K562 (cell line): Measurements from ENCODE around the gene KIF18B.

ENCODE experiments used
- ATF7 ChIP-seq: fragments of 450-650 bp; IDR thresholded peaks from 2 replicates; pipeline ENCODE4 v1.7.1; 2014; ENCODE audit warnings: mild to moderate bottlenecking, moderate library complexity
- BACH1 ChIP-seq: fragments of 200-800 bp; sonication (Bioruptor generic); IDR thresholded peaks from 2 replicates; pipeline ENCODE4 v1.6.1; 2016; ENCODE audit warnings: missing genetic modification characterization, missing compliant biosample characterization
- E2F1 ChIP-seq: sonication (generic); formaldehyde crosslinking; IDR thresholded peaks from 2 replicates; pipeline ENCODE4 v1.8.1; 2023; ENCODE audit warnings: mild to moderate bottlenecking, missing genetic modification reagents, moderate library complexity
- ELF4 ChIP-seq: fragments of 450-650 bp; formaldehyde crosslinking; IDR thresholded peaks from 2 replicates; pipeline ENCODE4 v1.4.0; 2022; ENCODE audit warnings: missing genetic modification characterization
- ETV6 ChIP-seq, 3 experiments: fragments of 150-350 bp in 1 of 3; sonication (generic) in 1 of 3; formaldehyde crosslinking in 1 of 3; IDR thresholded peaks; 2 replicates each; pipeline versions ENCODE4 v1.6.1 to v1.8.0; 2014 to 2022; ENCODE audit warnings: borderline replicate concordance in 2 of 3, low read depth in 2 of 3, antibody characterized with exemption in 1 of 3, low read length in 1 of 3, mild to moderate bottlenecking in 1 of 3, missing genetic modification reagents in 1 of 3
- HNRNPK ChIP-seq: fragments of 200-400 bp; formaldehyde crosslinking; IDR thresholded peaks from one replicate; pipeline ENCODE4 v1.6.1; 2018; ENCODE audit warnings: mild to moderate bottlenecking, low read depth, low read length; ENCODE audit not compliant: poor library complexity, severe bottlenecking
- MEIS2 ChIP-seq: fragments of 450-650 bp; IDR thresholded peaks from 2 replicates; pipeline ENCODE4 v1.6.1; 2014; ENCODE audit warnings: mild to moderate bottlenecking; ENCODE audit not compliant: partially characterized antibody
- MYNN ChIP-seq, 2 experiments: sonication (generic); formaldehyde crosslinking in 1 of 2; IDR thresholded peaks; 2 replicates each; pipeline versions ENCODE4 v1.5.0 to v1.6.1; 2016 to 2020; ENCODE audit warnings: antibody characterized with exemption in 1 of 2, missing genetic modification reagents in 1 of 2
- NFYB ChIP-seq: IDR thresholded peaks from 2 replicates; pipeline ENCODE4 v1.6.1; 2011; ENCODE audit warnings: mild to moderate bottlenecking, moderate library complexity; ENCODE audit not compliant: insufficient read length; ENCODE audit errors: extremely low read depth
- SOX6 ChIP-seq: fragments of 450-650 bp; IDR thresholded peaks from 2 replicates; pipeline ENCODE4 v1.6.1; 2014; ENCODE audit warnings: mild to moderate bottlenecking
- TRIM28 ChIP-seq: fragments of 450-650 bp; IDR thresholded peaks from 2 replicates; pipeline ENCODE4 v1.6.1; 2017
- YY1 ChIP-seq, 3 experiments: IDR thresholded peaks; 2 replicates each; pipeline ENCODE4 v1.6.1; 2011; ENCODE audit warnings: low read length in 2 of 3, mild to moderate bottlenecking in 2 of 3, moderate library complexity in 2 of 3, borderline replicate concordance in 1 of 3, control low read depth in 1 of 3, low read depth in 1 of 3; ENCODE audit not compliant: insufficient read depth in 3 of 3, insufficient replicate concordance in 2 of 3, control insufficient read depth in 1 of 3, insufficient read length in 1 of 3; ENCODE audit errors: extremely low read depth in 1 of 3
- ZFX ChIP-seq: sonication (generic); formaldehyde crosslinking; IDR thresholded peaks from 2 replicates; pipeline ENCODE4 v1.8.0; 2022; ENCODE audit warnings: mild to moderate bottlenecking, missing genetic modification reagents, moderate library complexity

GRCh38 chr17:44995436-44996001 is 47.9 kb upstream of the KIF18B start:
- TF ChIP-seq NFYB: no peak
- TF ChIP-seq HNRNPK: no peak
- no peak for TF ChIP-seq TRIM28
- TF ChIP-seq ATF7: no peak
- no peak for TF ChIP-seq MYNN (IDR thresholded peaks at IDR 0.05)
- no peak for TF ChIP-seq MYNN (CRISPR knock-in tag; IDR thresholded peaks at IDR 0.05)
- TF ChIP-seq YY1 (IDR thresholded peaks at IDR 0.05; ENCODE audit: borderline replicate concordance in 1 of 3, control insufficient read depth in 1 of 3, extremely low read depth in 1 of 3, insufficient read depth in 3 of 3, insufficient read length in 1 of 3, insufficient replicate concordance in 2 of 3, low read depth in 1 of 3, low read length in 2 of 3): no peak
- TF ChIP-seq BACH1: no peak
- no peak for TF ChIP-seq ZFX (CRISPR knock-in tag)
- no peak for TF ChIP-seq SOX6
- no peak for TF ChIP-seq ETV6 (IDR thresholded peaks at IDR 0.05; ENCODE audit: borderline replicate concordance in 1 of 2, low read depth in 2 of 2, low read length in 1 of 2)
- no peak for TF ChIP-seq ETV6 (CRISPR knock-in tag; IDR thresholded peaks at IDR 0.05; ENCODE audit: borderline replicate concordance)
- TF ChIP-seq ELF4 (CRISPR knock-in tag): no peak
- TF ChIP-seq MEIS2: no peak
- TF ChIP-seq E2F1 (CRISPR knock-in tag): no peak
